ENCODE data around the gene PRKAG1. TPM values are rescaled to one million over a fixed set of nuclear protein-coding genes. Genes with fewer than 3 reads are reported as not detected.

The PRKAG1 gene
- total RNA-seq, 6 experiments from 2014 or later: 79.0 to 92.0 (median 83.3) TPM

DNA sequence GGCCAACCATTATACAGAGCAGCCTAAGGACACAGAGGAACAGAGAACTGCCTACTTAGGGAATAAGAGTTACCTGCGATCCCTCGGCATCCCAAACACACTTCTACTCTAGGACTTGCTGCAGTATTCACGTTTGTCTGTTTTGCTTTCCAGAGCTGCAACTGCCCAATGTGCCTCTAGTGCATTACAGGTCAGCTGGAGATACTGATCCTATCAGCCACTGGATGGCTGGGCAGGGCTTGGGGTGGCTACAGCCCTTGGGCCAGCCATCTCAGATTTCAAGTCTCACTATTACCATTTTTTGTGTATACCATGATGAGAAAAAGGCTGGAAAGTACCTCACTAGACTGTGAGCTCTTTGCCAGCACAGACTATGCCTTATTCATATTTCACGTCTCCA, 65.9 kb downstream of the PRKAG1 start:
- Mint-ChIP-seq H3K4me1 (ENCODE audit: low read depth) (peaks cover 32% of the 10 kb centered on the region), H3K27ac (no peak overlapping the region), H3K4me3 (no peak overlapping the region), H3K9me3 (no peaks in the 10 kb centered on the region), H3K27me3 (ENCODE audit: insufficient read depth) (peaks cover 3% of the 10 kb centered on the region; the same call in 1 of the 2 replicates), H3K36me3 (ENCODE audit: low read depth) (peaks cover 26% of the 10 kb centered on the region)
- no peak for DNase-seq
- TF ChIP-seq, protein P1, sequence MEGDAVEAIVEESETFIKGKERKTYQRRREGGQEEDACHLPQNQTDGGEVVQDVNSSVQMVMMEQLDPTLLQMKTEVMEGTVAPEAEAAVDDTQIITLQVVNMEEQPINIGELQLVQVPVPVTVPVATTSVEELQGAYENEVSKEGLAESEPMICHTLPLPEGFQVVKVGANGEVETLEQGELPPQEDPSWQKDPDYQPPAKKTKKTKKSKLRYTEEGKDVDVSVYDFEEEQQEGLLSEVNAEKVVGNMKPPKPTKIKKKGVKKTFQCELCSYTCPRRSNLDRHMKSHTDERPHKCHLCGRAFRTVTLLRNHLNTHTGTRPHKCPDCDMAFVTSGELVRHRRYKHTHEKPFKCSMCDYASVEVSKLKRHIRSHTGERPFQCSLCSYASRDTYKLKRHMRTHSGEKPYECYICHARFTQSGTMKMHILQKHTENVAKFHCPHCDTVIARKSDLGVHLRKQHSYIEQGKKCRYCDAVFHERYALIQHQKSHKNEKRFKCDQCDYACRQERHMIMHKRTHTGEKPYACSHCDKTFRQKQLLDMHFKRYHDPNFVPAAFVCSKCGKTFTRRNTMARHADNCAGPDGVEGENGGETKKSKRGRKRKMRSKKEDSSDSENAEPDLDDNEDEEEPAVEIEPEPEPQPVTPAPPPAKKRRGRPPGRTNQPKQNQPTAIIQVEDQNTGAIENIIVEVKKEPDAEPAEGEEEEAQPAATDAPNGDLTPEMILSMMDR (IDR thresholded peaks at IDR 0.05): no peak

Other genes starting within 250 kb of the PRKAG1 start
- gene ADCY6, start 229.7 kb downstream of the PRKAG1 start, total RNA-seq (2021; fragmentation: NEBNext Ultra II Directional; extraction: Animal tissue kit (Norgen Biotek cat#: 25700)): 10 to 100 TPM; 20.3 to 31.6 (median 22.4) TPM
- 10 to 100 TPM; 32.3 to 44.4 (median 38.4) TPM for gene CACNB3, start 200.3 kb downstream of the PRKAG1 start, total RNA-seq (2021; fragmentation: NEBNext Ultra II Directional; extraction: Animal tissue kit (Norgen Biotek cat#: 25700))
- gene DDX23, start 166.6 kb downstream of the PRKAG1 start, total RNA-seq (2021; fragmentation: NEBNext Ultra II Directional; extraction: Animal tissue kit (Norgen Biotek cat#: 25700)): 10 to 100 TPM; 57.4 to 84.1 (median 69.8) TPM
- gene RND1, start 152.9 kb downstream of the PRKAG1 start, total RNA-seq (2021; fragmentation: NEBNext Ultra II Directional; extraction: Animal tissue kit (Norgen Biotek cat#: 25700)): under 1 TPM in 4 of 6 experiments, not detected in 2; 0.12 to 0.68 (median 0.18) TPM
- 100 to 1,000 TPM in 2 of 6 experiments, 10 to 100 TPM in 4; 59.2 to 117 (median 70.8) TPM for gene FKBP11, start 93.3 kb downstream of the PRKAG1 start, total RNA-seq (2021; fragmentation: NEBNext Ultra II Directional; extraction: Animal tissue kit (Norgen Biotek cat#: 25700))
- 100 to 1,000 TPM; 186 to 213 (median 203) TPM for gene ARF3, start 61.3 kb downstream of the PRKAG1 start, total RNA-seq (2021; fragmentation: NEBNext Ultra II Directional; extraction: Animal tissue kit (Norgen Biotek cat#: 25700))
- 1 to 10 TPM in 4 of 6 experiments, under 1 TPM in 2; 0.87 to 1.7 (median 1.3) TPM for gene WNT10B, start 47.0 kb downstream of the PRKAG1 start, total RNA-seq (2021; fragmentation: NEBNext Ultra II Directional; extraction: Animal tissue kit (Norgen Biotek cat#: 25700))
- gene WNT1, start 40.5 kb downstream of the PRKAG1 start, total RNA-seq (2021; fragmentation: NEBNext Ultra II Directional; extraction: Animal tissue kit (Norgen Biotek cat#: 25700)): not detected
- under 1 TPM; 0.17 to 0.40 (median 0.23) TPM for gene DDN, start 19.4 kb downstream of the PRKAG1 start, total RNA-seq (2021; fragmentation: NEBNext Ultra II Directional; extraction: Animal tissue kit (Norgen Biotek cat#: 25700))
- 10 to 100 TPM; 43.9 to 66.6 (median 48.4) TPM for gene KMT2D, start 42.0 kb upstream of the PRKAG1 start, total RNA-seq (2021; fragmentation: NEBNext Ultra II Directional; extraction: Animal tissue kit (Norgen Biotek cat#: 25700))
- gene RHEBL1, start 51.2 kb upstream of the PRKAG1 start, total RNA-seq (2021; fragmentation: NEBNext Ultra II Directional; extraction: Animal tissue kit (Norgen Biotek cat#: 25700)): 1 to 10 TPM in 1 of 6 experiments, under 1 TPM in 5; 0.60 to 1.6 (median 0.86) TPM
- gene DHH, start 76.0 kb upstream of the PRKAG1 start, total RNA-seq (2021; fragmentation: NEBNext Ultra II Directional; extraction: Animal tissue kit (Norgen Biotek cat#: 25700)): under 1 TPM in 1 of 6 experiments, not detected in 5; 0.07 TPM
- gene LMBR1L, start 92.1 kb upstream of the PRKAG1 start, total RNA-seq (2021; fragmentation: NEBNext Ultra II Directional; extraction: Animal tissue kit (Norgen Biotek cat#: 25700)): 10 to 100 TPM; 23.0 to 31.0 (median 26.2) TPM
- 1,000 to 10,000 TPM; 1,208 to 2,585 (median 2,279) TPM for gene TUBA1B, start 112.6 kb upstream of the PRKAG1 start, total RNA-seq (2021; fragmentation: NEBNext Ultra II Directional; extraction: Animal tissue kit (Norgen Biotek cat#: 25700))
- gene TUBA1A, start 170.3 kb upstream of the PRKAG1 start, total RNA-seq (2021; fragmentation: NEBNext Ultra II Directional; extraction: Animal tissue kit (Norgen Biotek cat#: 25700)): 100 to 1,000 TPM; 227 to 300 (median 257) TPM
- gene TUBA1C, start 246.3 kb upstream of the PRKAG1 start, total RNA-seq (2021; fragmentation: NEBNext Ultra II Directional; extraction: Animal tissue kit (Norgen Biotek cat#: 25700)): 1,000 to 10,000 TPM in 3 of 6 experiments, 100 to 1,000 TPM in 3; 571 to 1,139 (median 936) TPM